Left lung (tissue), 10 donors: ENCODE measurements around the gene MSX2. TPM values are rescaled to one million over a fixed set of nuclear protein-coding genes. Genes with fewer than 3 reads are reported as not detected.

Experiments
- ATAC-seq: fragments of 200-7000 bp; cut with Tn5 transposase; one replicate; pipeline ENCODE4 v1.9.1; 2020; ENCODE audit warnings: moderate library complexity
- DNase-seq, 4 donors: peaks; one replicate each; pipeline ENCODE4 v3.0.0-alpha.2; 2013 to 2020
- H3K27ac ChIP-seq, 2 donors: fragments of 200-600 bp; sonication (generic) in 1 of 2; one replicate each; pipeline versions ENCODE4 v1.5.0 to v1.8.0; 2020 to 2021
- H3K27me3 ChIP-seq, 2 donors: fragments of 200-600 bp; sonication (generic) in 1 of 2; one replicate each; pipeline versions ENCODE4 v1.5.0 to v1.8.0; 2020 to 2021
- H3K36me3 ChIP-seq, 2 donors: fragments of 200-600 bp; sonication (generic) in 1 of 2; one replicate each; pipeline versions ENCODE4 v1.5.0 to v1.8.0; 2020 to 2021
- H3K4me1 ChIP-seq, 2 donors: fragments of 200-600 bp; one replicate each; pipeline ENCODE4 v1.8.0; 2021
- H3K4me3 ChIP-seq, 2 donors: fragments of 200-600 bp; sonication (generic) in 1 of 2; one replicate each; pipeline versions ENCODE4 v1.5.0 to v1.8.0; 2020 to 2021; ENCODE audit warnings: mild to moderate bottlenecking in 1 of 2
- H3K9me3 ChIP-seq, 2 donors: fragments of 200-600 bp; sonication (generic) in 1 of 2; one replicate each; pipeline versions ENCODE4 v1.5.0 to v1.8.0; 2020 to 2021
- CTCF ChIP-seq, 2 donors: fragments of 200-600 bp; sonication (generic) in 1 of 2; IDR thresholded peaks; one replicate each; pipeline versions ENCODE4 v1.5.0 to v1.8.0; 2021; ENCODE audit warnings: antibody characterized with exemption in 2 of 2
- intact Hi-C, 2 donors: fragments of 100-400 bp; cut with DNase I; formaldehyde crosslinking; loops; one replicate each; pipeline versions ENCODE4 v1.11.2 to v1.14.2; 2022
- polyA plus RNA-seq, 6 donors: library from polyadenylated mRNA; unstranded; fragments of 120-200 nt; gene quantifications; one replicate each; pipeline ENCODE4 v1.2.1, GENCODE V29; 2013; ENCODE audit not compliant: insufficient read length in 6 of 6
- total RNA-seq, 2 donors: library from RNA; stranded (reverse); fragmentation: NEBNext Ultra II Directional; extraction: Animal tissue kit (Norgen Biotek cat#: 25700); gene quantifications; one replicate each; pipeline ENCODE4 v1.2.1, GENCODE V29; 2021
- donor health status: DM: no; HTN: yes; CAD: no.
- donor health status: DM: no; HTN: no; CAD: no.

MSX2 gene
- total and polyA plus RNA-seq, 8 donors, result 0.70 to 2.2 (median 1.3) TPM

- Histone ChIP-seq H3K4me3 (no peak overlapping the region), H3K27ac (no peak overlapping the region), H3K36me3 (no peaks in the 10 kb centered on the region), H3K4me1 (no peaks in the 10 kb centered on the region), H3K9me3 (no peaks in the 10 kb centered on the region), H3K27me3 (peaks cover 57 to 100% of the 10 kb centered on the region in 2 donors)
- ATAC-seq, result no peak
- DNase-seq, result no peak
- TF ChIP-seq CTCF (IDR thresholded peaks at IDR 0.05), result no peak
- intact Hi-C loops, result no loop called here
These were observed 9.5 kb downstream of the MSX2 start for GRCh38 chr5:174733836-174734235.

- intact Hi-C loops, result no loop called here
- DNase-seq (no peak), ATAC-seq (no peak)
- no peak for TF ChIP-seq CTCF (IDR thresholded peaks at IDR 0.05)
- no peaks in the 10 kb centered on the region for H3K36me3 ChIP-seq
- H3K27me3 ChIP-seq, result peaks cover 57 to 99% of the 10 kb centered on the region in 2 donors
- no peak overlapping the region for H3K27ac ChIP-seq
- no peaks in the 10 kb centered on the region for H3K9me3 ChIP-seq
- H3K4me3 ChIP-seq, result no peak overlapping the region
- H3K4me1 ChIP-seq, result no peaks in the 10 kb centered on the region
These were observed 10.5 kb downstream of the MSX2 start for GRCh38 chr5:174734571-174735497.

- H3K9me3 ChIP-seq, result no peaks in the 10 kb centered on the region
- no peak overlapping the region for H3K27ac ChIP-seq
- intact Hi-C loops, result no loop called here
- no peak overlapping the region for H3K4me3 ChIP-seq
- DNase-seq, result peak in 1 of 4 donors; percentile 65
- peaks cover 55 to 95% of the 10 kb centered on the region in 2 donors for H3K27me3 ChIP-seq
- no peaks in the 10 kb centered on the region for H3K36me3 ChIP-seq
- H3K4me1 ChIP-seq, result no peaks in the 10 kb centered on the region
- ATAC-seq, result peak; percentile 92
- peak in 1 of 2 donors; percentile 17 for TF ChIP-seq CTCF (IDR thresholded peaks at IDR 0.05)
These were observed 11.3 kb downstream of the MSX2 start for GRCh38 chr5:174735498-174736330.

- Histone ChIP-seq H3K27ac (no peak overlapping the region), H3K4me3 (no peak overlapping the region), H3K27me3 (peaks cover 49 to 91% of the 10 kb centered on the region in 2 donors), H3K9me3 (no peaks in the 10 kb centered on the region), H3K4me1 (no peaks in the 10 kb centered on the region), H3K36me3 (no peaks in the 10 kb centered on the region)
- peak; percentile 27 for ATAC-seq
- DNase-seq, result no peak
- TF ChIP-seq CTCF (IDR thresholded peaks at IDR 0.05), result no peak
- intact Hi-C loops, result no loop called here
These were observed 11.9 kb downstream of the MSX2 start for GRCh38 chr5:174736331-174736721.

GRCh38 chr5:174736777-174737176 is 12.4 kb downstream of the MSX2 start:
- intact Hi-C loops, result no loop called here
- Histone ChIP-seq H3K9me3 (no peaks in the 10 kb centered on the region), H3K4me1 (no peaks in the 10 kb centered on the region), H3K27me3 (peaks cover 45 to 87% of the 10 kb centered on the region in 2 donors), H3K36me3 (no peaks in the 10 kb centered on the region), H3K4me3 (no peak overlapping the region), H3K27ac (no peak overlapping the region)
- DNase-seq, result no peak
- ATAC-seq, result no peak
- no peak for TF ChIP-seq CTCF (IDR thresholded peaks at IDR 0.05)
